GM12878 (cell line): ENCODE measurements around the gene ZPBP. TPM values are rescaled to one million over a fixed set of nuclear protein-coding genes. Genes with fewer than 3 reads are reported as not detected.

Experiments used
- ATAC-seq: fragments of 200-7000 bp; cut with Tn5 transposase; 3 replicates; pipeline ENCODE4 v1.9.1; 2020; ENCODE audit warnings: mild to moderate bottlenecking, moderate library complexity
- BruUV-seq: library from RNA; stranded (reverse); fragments of 400-500 nt; replicated peaks from 2 replicates; lab custom pipeline; 2021; lab: Mats Ljungman, UMichigan
- CTCF ChIA-PET: fragments of 300-600 bp; sonication (Branson Sonifier 250); formaldehyde crosslinking; extraction: SDS; loops from one replicate; lab custom pipeline; 2021; ENCODE audit warnings: inconsistent platforms; lab: Yijun Ruan, JAX
- POLR2A ChIA-PET: fragments of 350-600 bp; formaldehyde crosslinking; extraction: SDS; loops from one replicate; lab custom pipeline; 2021; ENCODE audit warnings: inconsistent platforms; lab: Charles Lee
- RAD21 ChIA-PET: fragments of 300-600 bp; sonication (Branson Sonifier 250); formaldehyde crosslinking; loops from one replicate; lab custom pipeline; 2023; ENCODE audit warnings: antibody characterized with exemption; ENCODE audit not compliant: unreplicated experiment; lab: Charles Lee
- SMC1A ChIA-PET: fragments of 300-600 bp; sonication (Branson Sonifier 250); formaldehyde crosslinking; loops from one replicate; lab custom pipeline; 2023; ENCODE audit not compliant: unreplicated experiment, uncharacterized antibody; lab: Charles Lee
- DNase-seq: peaks from one replicate; pipeline ENCODE4 v3.0.0-alpha.2; 2011; ENCODE audit warnings: low read depth, low spot score
- FAIRE-seq: peaks from 3 replicates; lab custom pipeline; 2011; peaks lifted over from hg19 to GRCh38; lab: Jason Lieb, UNC
- H2AFZ ChIP-seq: 2 replicates; pipeline ENCODE4 v1.6.0; 2011; ENCODE audit warnings: low read depth, low read length, control low read depth; ENCODE audit not compliant: control insufficient read depth
- H3K27ac ChIP-seq: 2 replicates; pipeline ENCODE4 v1.5.1; 2011; ENCODE audit warnings: control low read depth; ENCODE audit not compliant: control insufficient read depth, insufficient read depth
- H3K27me3 ChIP-seq, 2 experiments: replicated peaks in 1 of 2; 2 replicates each; pipeline versions ENCODE4 v1.6.0 to v1.6.1; 2011; ENCODE audit warnings: low read length in 1 of 2; ENCODE audit not compliant: control insufficient read depth in 2 of 2, insufficient read depth in 2 of 2
- H3K36me3 ChIP-seq, 2 experiments: 2 replicates each; pipeline ENCODE4 v1.5.1; 2011; ENCODE audit warnings: low read length in 1 of 2; ENCODE audit not compliant: control insufficient read depth in 2 of 2, insufficient read depth in 2 of 2
- H3K4me1 ChIP-seq: 2 replicates; pipeline ENCODE4 v1.6.1; 2011; ENCODE audit warnings: mild to moderate bottlenecking, low read length, moderate library complexity, mixed read lengths; ENCODE audit not compliant: control insufficient read depth, insufficient read depth
- H3K4me2 ChIP-seq: 2 replicates; pipeline ENCODE4 v1.6.0; 2011; ENCODE audit warnings: control low read depth; ENCODE audit not compliant: control insufficient read depth, insufficient read depth
- H3K4me3 ChIP-seq: fragments of 200-600 bp; sonication (generic); 2 replicates; pipeline ENCODE4 v1.5.1; 2016
- H3K79me2 ChIP-seq: 2 replicates; pipeline ENCODE4 v1.6.0; 2011; ENCODE audit warnings: low read length; ENCODE audit not compliant: control insufficient read depth, insufficient read depth
- H3K9ac ChIP-seq: 2 replicates; pipeline ENCODE4 v1.8.0; 2011; ENCODE audit warnings: low read length, control low read depth, mixed read lengths; ENCODE audit not compliant: control insufficient read depth, insufficient read depth
- H3K9me3 ChIP-seq: replicated peaks from 3 replicates; pipeline ENCODE4 v1.5.1; 2011; ENCODE audit warnings: mild to moderate bottlenecking, low read length; ENCODE audit not compliant: control insufficient read depth, insufficient read depth
- H4K20me1 ChIP-seq: 2 replicates; pipeline ENCODE4 v1.6.0; 2011; ENCODE audit not compliant: control insufficient read depth, insufficient read depth
- BHLHE40 ChIP-seq, 2 experiments: fragments of 450-650 bp in 1 of 2; IDR thresholded peaks; 2 replicates each; pipeline ENCODE4 v1.6.1; 2011 to 2017; ENCODE audit warnings: low read depth in 2 of 2, borderline replicate concordance in 1 of 2, improper control_type of control experiment in 1 of 2, low read length in 1 of 2, mild to moderate bottlenecking in 1 of 2
- LARP7 ChIP-seq: fragments of 450-650 bp; IDR thresholded peaks from 2 replicates; pipeline ENCODE4 v1.6.1; 2017; ENCODE audit warnings: mild to moderate bottlenecking
- MEF2A ChIP-seq: IDR thresholded peaks from 2 replicates; pipeline ENCODE4 v1.6.1; 2011; ENCODE audit warnings: low read depth, mild to moderate bottlenecking, low read length, moderate library complexity; ENCODE audit not compliant: insufficient read depth
- MEF2B ChIP-seq: fragments of 450-650 bp; IDR thresholded peaks from 2 replicates; pipeline ENCODE4 v1.6.1; 2018; ENCODE audit warnings: mild to moderate bottlenecking, moderate library complexity; ENCODE audit not compliant: partially characterized antibody, poor library complexity, severe bottlenecking
- MXI1 ChIP-seq: fragments of 150-350 bp; IDR thresholded peaks from 2 replicates; pipeline ENCODE4 v1.6.1; 2011; ENCODE audit warnings: low read depth, mild to moderate bottlenecking, inconsistent platforms, low read length, improper control_type of control experiment
- NFYB ChIP-seq: IDR thresholded peaks from 2 replicates; pipeline ENCODE4 v1.6.1; 2011; ENCODE audit warnings: low read depth, mild to moderate bottlenecking, low read length, improper control_type of control experiment, moderate library complexity; ENCODE audit not compliant: insufficient read depth
- RFX5 ChIP-seq: IDR thresholded peaks from 2 replicates; pipeline ENCODE4 v1.6.1; 2011; ENCODE audit warnings: low read depth, low read length, improper control_type of control experiment
- RUNX3 ChIP-seq: IDR thresholded peaks from 2 replicates; pipeline ENCODE4 v1.6.1; 2012; ENCODE audit warnings: low read length, inconsistent platforms
- SPI1 ChIP-seq: IDR thresholded peaks from 2 replicates; pipeline ENCODE4 v1.6.1; 2011; ENCODE audit warnings: low read depth, mild to moderate bottlenecking, low read length, moderate library complexity, borderline replicate concordance; ENCODE audit not compliant: insufficient read depth
- WGBS: methylation state at CpG from one replicate; pipeline ENCODE4 v1.1.6; 2016; ENCODE audit warnings: low lambda C conversion rate; ENCODE audit not compliant: insufficient replicate concordance, insufficient coverage; ENCODE audit errors: missing lambda C conversion rate; 5-methylcytosine and 5-hydroxymethylcytosine counted together
- in situ Hi-C: fragments of 300-500 bp; cut with MboI; formaldehyde crosslinking; loops from 9 replicates; pipeline ENCODE4 v1.14.3; 2018; ENCODE audit warnings: mixed read lengths
- intact Hi-C: fragments of 100-400 bp; cut with micrococcal nuclease; formaldehyde crosslinking; loops from one replicate; pipeline ENCODE4 v1.14.2; 2022; ENCODE audit not compliant: unreplicated experiment
- polyA plus RNA-seq, 11 experiments: library from polyadenylated mRNA; depleted of rRNA in 4 of 11; unstranded in 6 of 11; stranded (reverse) in 5 of 11; fragments of >200 nt; fragmentation: Nextera tagmentation in 4 of 11; fragmentation: Illumina TruSeq in 1 of 11; extraction: Ambion mirVana in 4 of 11; extraction: Trizol in 1 of 11; gene quantifications; 1 replicate in 1 of 11; 2 replicates in 10 of 11; pipeline versions ENCODE4 v1.2.1 to v1.2.3, GENCODE V29; 2011 to 2016; ENCODE audit warnings: inconsistent platforms in 2 of 11, missing spikeins in 2 of 11, low read depth in 1 of 11
- total RNA-seq, 4 experiments: library from RNA; depleted of rRNA in 3 of 4; stranded (reverse); fragments of >200 nt in 3 of 4; fragmentation: Illumina TruSeq in 1 of 4; extraction: Trizol in 1 of 4; gene quantifications; 2 replicates each; pipeline versions ENCODE4 v1.2.1 to v1.2.3, GENCODE V29; 2013 to 2021
- TF ChIP-seq, protein P1 (sequence below): IDR thresholded peaks from 2 replicates; pipeline ENCODE4 v1.6.1; 2012; ENCODE audit warnings: improper control_type of control experiment, low read depth, low read length; ENCODE audit not compliant: insufficient replicate concordance

Gene ZPBP
- total and polyA plus RNA-seq, 10 of the 15 experiments (the other 5 are each of a cell fraction or from before 2014, with no cell fraction given): not detected

DNA sequence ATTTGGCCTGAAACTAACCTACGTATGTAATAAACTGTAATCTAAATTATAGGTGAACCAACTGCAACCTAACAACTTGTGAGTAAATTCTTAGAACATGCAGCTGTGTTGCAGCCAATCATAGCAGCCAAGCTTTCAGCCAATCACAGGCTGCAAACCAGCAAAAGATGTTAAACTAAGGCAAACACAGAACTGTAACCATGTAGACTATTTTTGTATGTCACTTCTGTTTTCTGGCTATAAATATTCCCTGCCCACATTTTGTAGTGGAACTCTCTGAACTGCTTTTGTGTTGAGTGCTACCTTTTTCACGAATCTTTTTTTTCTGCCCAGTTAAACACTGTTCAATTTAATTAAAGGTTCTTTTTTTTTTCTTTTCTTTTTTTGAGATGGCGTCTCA lies 28.2 kb upstream of the ZPBP start:
- intact Hi-C loops (loop anchor here (5.0 kb wide), 1 partner anchor 246 kb away; no protein-coding TSS in a partner anchor), in situ Hi-C loops (no loop called here)
- Histone ChIP-seq H3K9ac (no peak overlapping the region), H3K4me3 (no peak overlapping the region), H4K20me1 (no peaks in the 10 kb centered on the region), H3K27ac (no peak overlapping the region), H3K79me2 (no peaks in the 10 kb centered on the region), H3K27me3 (no peaks in the 10 kb centered on the region), H2AFZ (no peak overlapping the region; the same call in 1 of the 2 replicates), H3K4me2 (no peak overlapping the region; the same call in 1 of the 2 replicates), H3K36me3 (no peaks in the 10 kb centered on the region), H3K9me3 (no peaks in the 10 kb centered on the region), H3K4me1 (peaks cover 4% of the 10 kb centered on the region; the same call in 1 of the 2 replicates)
- ChIA-PET RAD21 (interaction anchor here (0.6 to 6.0 kb wide), 5 partner anchors 22 to 346 kb away, joined by 3 to 40 read pairs (median 6); no protein-coding TSS in a partner anchor), SMC1A (interaction anchor here (0.9 to 4.7 kb wide), 10 partner anchors 11 to 322 kb away, joined by 3 to 36 read pairs (median 6); partner anchors contain the start of gene ZPBP), CTCF (interaction anchor here (0.7 to 4.8 kb wide), 8 partner anchors 21 to 297 kb away, joined by 3 to 81 read pairs (median 30); partner anchors contain the start of gene ZPBP), POLR2A (interaction anchor here (0.8 kb wide), 1 partner anchor 187 kb away, joined by 3 read pairs; no protein-coding TSS in a partner anchor)
- 26% methylated on average over 3 of the region's 3 CpGs for WGBS
- BruUV-seq: no TSS peak
- ATAC-seq (peak; percentile 73), FAIRE-seq (peak; percentile 87), DNase-seq (peak; percentile 43)
- no peak for TF ChIP-seq LARP7
- TF ChIP-seq NFYB: 0 out of 2 replicates have a peak, but pooled peaks have one; percentile 23
- TF ChIP-seq MXI1: no peak
- peak; percentile 32 for TF ChIP-seq RUNX3
- peak; percentile 43 for TF ChIP-seq MEF2B
- TF ChIP-seq MEF2A: peak; percentile 92
- TF ChIP-seq, protein P1, sequence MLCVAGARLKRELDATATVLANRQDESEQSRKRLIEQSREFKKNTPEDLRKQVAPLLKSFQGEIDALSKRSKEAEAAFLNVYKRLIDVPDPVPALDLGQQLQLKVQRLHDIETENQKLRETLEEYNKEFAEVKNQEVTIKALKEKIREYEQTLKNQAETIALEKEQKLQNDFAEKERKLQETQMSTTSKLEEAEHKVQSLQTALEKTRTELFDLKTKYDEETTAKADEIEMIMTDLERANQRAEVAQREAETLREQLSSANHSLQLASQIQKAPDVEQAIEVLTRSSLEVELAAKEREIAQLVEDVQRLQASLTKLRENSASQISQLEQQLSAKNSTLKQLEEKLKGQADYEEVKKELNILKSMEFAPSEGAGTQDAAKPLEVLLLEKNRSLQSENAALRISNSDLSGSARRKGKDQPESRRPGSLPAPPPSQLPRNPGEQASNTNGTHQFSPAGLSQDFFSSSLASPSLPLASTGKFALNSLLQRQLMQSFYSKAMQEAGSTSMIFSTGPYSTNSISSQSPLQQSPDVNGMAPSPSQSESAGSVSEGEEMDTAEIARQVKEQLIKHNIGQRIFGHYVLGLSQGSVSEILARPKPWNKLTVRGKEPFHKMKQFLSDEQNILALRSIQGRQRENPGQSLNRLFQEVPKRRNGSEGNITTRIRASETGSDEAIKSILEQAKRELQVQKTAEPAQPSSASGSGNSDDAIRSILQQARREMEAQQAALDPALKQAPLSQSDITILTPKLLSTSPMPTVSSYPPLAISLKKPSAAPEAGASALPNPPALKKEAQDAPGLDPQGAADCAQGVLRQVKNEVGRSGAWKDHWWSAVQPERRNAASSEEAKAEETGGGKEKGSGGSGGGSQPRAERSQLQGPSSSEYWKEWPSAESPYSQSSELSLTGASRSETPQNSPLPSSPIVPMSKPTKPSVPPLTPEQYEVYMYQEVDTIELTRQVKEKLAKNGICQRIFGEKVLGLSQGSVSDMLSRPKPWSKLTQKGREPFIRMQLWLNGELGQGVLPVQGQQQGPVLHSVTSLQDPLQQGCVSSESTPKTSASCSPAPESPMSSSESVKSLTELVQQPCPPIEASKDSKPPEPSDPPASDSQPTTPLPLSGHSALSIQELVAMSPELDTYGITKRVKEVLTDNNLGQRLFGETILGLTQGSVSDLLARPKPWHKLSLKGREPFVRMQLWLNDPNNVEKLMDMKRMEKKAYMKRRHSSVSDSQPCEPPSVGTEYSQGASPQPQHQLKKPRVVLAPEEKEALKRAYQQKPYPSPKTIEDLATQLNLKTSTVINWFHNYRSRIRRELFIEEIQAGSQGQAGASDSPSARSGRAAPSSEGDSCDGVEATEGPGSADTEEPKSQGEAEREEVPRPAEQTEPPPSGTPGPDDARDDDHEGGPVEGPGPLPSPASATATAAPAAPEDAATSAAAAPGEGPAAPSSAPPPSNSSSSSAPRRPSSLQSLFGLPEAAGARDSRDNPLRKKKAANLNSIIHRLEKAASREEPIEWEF: no peak
- TF ChIP-seq RFX5: peak; percentile 69; the same call in 1 of the 2 replicates
- no peak for TF ChIP-seq BHLHE40 (IDR thresholded peaks at IDR 0.05; ENCODE audit: borderline replicate concordance in 1 of 2, low read depth in 2 of 2, low read length in 1 of 2)
- TF ChIP-seq SPI1: peak; percentile 50; the same call in 1 of the 2 replicates
